CD4-positive, alpha-beta T cell (primary cell): ENCODE measurements around the gene ATP4A. TPM values are rescaled to one million over a fixed set of nuclear protein-coding genes. Genes with fewer than 3 reads are reported as not detected.

Source experiments
- ATAC-seq: fragments of 200-7000 bp; cut with Tn5 transposase; one replicate; pipeline ENCODE4 v1.10.0; 2022; ENCODE audit warnings: mild to moderate bottlenecking; ENCODE audit not compliant: poor library complexity
- CTCF ChIA-PET: fragments of 350-600 bp; sonication (Branson Sonifier 250); formaldehyde crosslinking; loops from one replicate; lab custom pipeline; 2021; ENCODE audit warnings: antibody characterized with exemption, inconsistent platforms; lab: Charles Lee
- POLR2A ChIA-PET: fragments of 350-600 bp; sonication (Branson Sonifier 250); formaldehyde crosslinking; loops from one replicate; lab custom pipeline; 2021; ENCODE audit warnings: antibody characterized with exemption, inconsistent platforms; lab: Charles Lee
- DNase-seq, 14 experiments: peaks; one replicate each; pipeline ENCODE4 v3.0.0-alpha.2; 2013 to 2020; ENCODE audit warnings: mixed read lengths in 2 of 14
- H3K27ac ChIP-seq, 2 donors: one replicate each; pipeline versions ENCODE4 v1.5.1 to v1.7.0; 2013; ENCODE audit warnings: low read length in 2 of 2, low read depth in 1 of 2, mild to moderate bottlenecking in 1 of 2
- H3K27me3 ChIP-seq, 2 experiments: 1 replicate in 1 of 2; 2 replicates in 1 of 2; pipeline versions ENCODE4 v1.6.1 to v1.7.0; 2013; ENCODE audit warnings: low read length in 2 of 2, control low read depth in 1 of 2, mild to moderate bottlenecking in 1 of 2, moderate library complexity in 1 of 2; ENCODE audit not compliant: insufficient read depth in 2 of 2, control insufficient read depth in 1 of 2
- H3K36me3 ChIP-seq: one replicate; pipeline ENCODE4 v1.6.1; 2013; ENCODE audit warnings: low read length, control low read depth; ENCODE audit not compliant: insufficient read depth
- H3K4me1 ChIP-seq: one replicate; pipeline ENCODE4 v1.6.1; 2013; ENCODE audit warnings: low read length, control low read depth; ENCODE audit not compliant: insufficient read depth
- H3K4me3 ChIP-seq: one replicate; pipeline ENCODE4 v1.5.1; 2013; ENCODE audit warnings: mild to moderate bottlenecking, low read length, moderate library complexity
- H3K9me3 ChIP-seq, 2 experiments: 1 replicate in 1 of 2; 2 replicates in 1 of 2; pipeline versions ENCODE4 v1.6.1 to v1.7.0; 2013; ENCODE audit warnings: low read length in 2 of 2, mild to moderate bottlenecking in 2 of 2, control low read depth in 1 of 2, moderate library complexity in 1 of 2; ENCODE audit not compliant: control insufficient read depth in 1 of 2, insufficient read depth in 1 of 2
- H3K27ac Mint-ChIP-seq: one replicate; pipeline ENCODE4 v1.8.0; 2020; ENCODE audit warnings: mixed read lengths
- H3K27me3 Mint-ChIP-seq: one replicate; pipeline ENCODE4 v1.8.0; 2021; ENCODE audit warnings: mixed read lengths
- H3K36me3 Mint-ChIP-seq: one replicate; pipeline ENCODE4 v1.8.0; 2021; ENCODE audit warnings: low read depth, mixed read lengths
- H3K4me1 Mint-ChIP-seq: one replicate; pipeline ENCODE4 v1.8.0; 2021; ENCODE audit warnings: low read depth, mixed read lengths
- H3K4me3 Mint-ChIP-seq: one replicate; pipeline ENCODE4 v1.8.0; 2020; ENCODE audit warnings: mild to moderate bottlenecking, mixed read lengths
- H3K9me3 Mint-ChIP-seq: one replicate; pipeline ENCODE4 v1.8.0; 2020; ENCODE audit warnings: mixed read lengths
- CTCF ChIP-seq: fragments of 200-600 bp; IDR thresholded peaks from one replicate; pipeline ENCODE4 v1.8.0; 2022; ENCODE audit warnings: antibody characterized with exemption, mild to moderate bottlenecking
- intact Hi-C, 2 experiments: fragments of 100-400 bp; cut with DNase I in 1 of 2; cut with micrococcal nuclease in 1 of 2; formaldehyde crosslinking; loops; one replicate each; pipeline versions ENCODE4 v1.15.1 to v1.9.0; 2023 to 2025; cut with DNase I, micrococcal nuclease
- total RNA-seq, 174 experiments: library from RNA in 2 of 174; stranded (reverse) in 2 of 174; gene quantifications; one replicate each; pipeline ENCODE4 v1.2.3 and lab custom pipeline; 2021 to 2026

ATP4A gene
- total RNA-seq, 2 experiments from 2014 or later: not detected

- intact Hi-C loops: no loop called here
- no peaks in the 10 kb centered on the region for H3K36me3 Mint-ChIP-seq
- no peak overlapping the region for H3K27ac Mint-ChIP-seq
These were observed 55.9 kb downstream of the ATP4A start for GRCh38 chr19:35507561-35507960.

DNA sequence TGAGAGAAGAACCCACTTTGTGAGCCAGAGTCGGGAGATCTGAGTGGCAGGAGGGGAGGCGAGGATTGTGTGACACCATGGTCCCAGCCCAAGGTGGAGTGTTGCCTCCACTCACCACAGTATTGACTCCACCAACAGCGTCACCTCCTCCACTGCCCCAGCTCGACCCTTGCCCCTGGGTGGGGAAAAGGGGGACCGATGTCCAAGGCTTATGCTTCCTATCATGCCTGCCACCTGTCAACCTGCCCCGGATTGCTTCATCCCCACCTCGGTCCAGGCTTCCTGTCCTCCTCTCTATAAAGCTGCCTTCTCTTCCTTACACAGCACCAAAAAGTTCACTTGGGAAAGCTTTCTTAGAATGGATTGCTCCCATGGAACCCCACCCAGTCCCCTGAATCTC lies 57.4 kb downstream of the ATP4A start:
- peaks cover 63% of the 10 kb centered on the region for H3K27me3 Mint-ChIP-seq
- Histone ChIP-seq H3K9me3 (peaks cover 0 to 3% of the 10 kb centered on the region in 2 experiments), H3K4me1 (peaks cover 25% of the 10 kb centered on the region), H3K27ac (no peak overlapping the region), H3K27me3 (peaks cover 21 to 26% of the 10 kb centered on the region in 2 experiments), H3K4me3 (no peak overlapping the region), H3K36me3 (no peaks in the 10 kb centered on the region)
- no peak overlapping the region for H3K4me3 Mint-ChIP-seq
- POLR2A ChIA-PET: no interaction called here
- H3K4me1 Mint-ChIP-seq: peaks cover 17% of the 10 kb centered on the region
- no peak for ATAC-seq
- TF ChIP-seq CTCF: no peak
- no peak for DNase-seq
- H3K27ac Mint-ChIP-seq: no peak overlapping the region
- H3K9me3 Mint-ChIP-seq: no peaks in the 10 kb centered on the region
- no peaks in the 10 kb centered on the region for H3K36me3 Mint-ChIP-seq
- CTCF ChIA-PET: interaction anchor here (0.6 to 1.3 kb wide), 2 partner anchors 11 to 98 kb away, joined by 3 read pairs; no protein-coding TSS in a partner anchor
- intact Hi-C loops: no loop called here

More at GRCh38 chr19:35507561-35507960, 55.9 kb downstream of the ATP4A start:
- DNase-seq (no peak), ATAC-seq (no peak)
- Histone ChIP-seq H3K4me1 (peaks cover 20% of the 10 kb centered on the region), H3K9me3 (peaks cover 0 to 3% of the 10 kb centered on the region in 2 experiments), H3K27me3 (peaks cover 26% of the 10 kb centered on the region in 2 experiments), H3K4me3 (no peak overlapping the region), H3K36me3 (no peaks in the 10 kb centered on the region), H3K27ac (no peak overlapping the region)
- peaks cover 17% of the 10 kb centered on the region for H3K4me1 Mint-ChIP-seq
- H3K27me3 Mint-ChIP-seq: peaks cover 75% of the 10 kb centered on the region
- TF ChIP-seq CTCF: no peak
- H3K4me3 Mint-ChIP-seq: no peak overlapping the region
- H3K9me3 Mint-ChIP-seq: no peaks in the 10 kb centered on the region
- ChIA-PET POLR2A (no interaction called here), CTCF (no interaction called here)

GRCh38 chr19:35502751-35503150 lies 60.7 kb downstream of the ATP4A start:
- Mint-ChIP-seq H3K36me3 (no peaks in the 10 kb centered on the region), H3K27me3 (peaks cover 35% of the 10 kb centered on the region), H3K27ac (no peak overlapping the region), H3K4me3 (no peak overlapping the region), H3K9me3 (no peaks in the 10 kb centered on the region), H3K4me1 (no peaks in the 10 kb centered on the region)
- intact Hi-C loops: no loop called here
- Histone ChIP-seq H3K36me3 (no peaks in the 10 kb centered on the region), H3K9me3 (no peaks in the 10 kb centered on the region), H3K4me3 (no peak overlapping the region), H3K4me1 (peaks cover 4% of the 10 kb centered on the region), H3K27me3 (peaks cover 4 to 12% of the 10 kb centered on the region in 2 experiments), H3K27ac (no peak overlapping the region)
- no peak for DNase-seq
- TF ChIP-seq CTCF: no peak
- ATAC-seq: no peak
- ChIA-PET POLR2A (no interaction called here), CTCF (no interaction called here)
